GM20000 (cell line): ENCODE data around the gene PTPRT.

Source experiments
- DNase-seq: peaks from one replicate; pipeline ENCODE4 v3.0.0; 2012; ENCODE audit warnings: low spot score
- TF ChIP-seq, protein P1 (sequence below): IDR thresholded peaks from 2 replicates; pipeline ENCODE4 v1.5.1; 2012; ENCODE audit warnings: mild to moderate bottlenecking, control low read depth; ENCODE audit errors: extremely low read depth, missing control alignments

PTPRT gene

DNA sequence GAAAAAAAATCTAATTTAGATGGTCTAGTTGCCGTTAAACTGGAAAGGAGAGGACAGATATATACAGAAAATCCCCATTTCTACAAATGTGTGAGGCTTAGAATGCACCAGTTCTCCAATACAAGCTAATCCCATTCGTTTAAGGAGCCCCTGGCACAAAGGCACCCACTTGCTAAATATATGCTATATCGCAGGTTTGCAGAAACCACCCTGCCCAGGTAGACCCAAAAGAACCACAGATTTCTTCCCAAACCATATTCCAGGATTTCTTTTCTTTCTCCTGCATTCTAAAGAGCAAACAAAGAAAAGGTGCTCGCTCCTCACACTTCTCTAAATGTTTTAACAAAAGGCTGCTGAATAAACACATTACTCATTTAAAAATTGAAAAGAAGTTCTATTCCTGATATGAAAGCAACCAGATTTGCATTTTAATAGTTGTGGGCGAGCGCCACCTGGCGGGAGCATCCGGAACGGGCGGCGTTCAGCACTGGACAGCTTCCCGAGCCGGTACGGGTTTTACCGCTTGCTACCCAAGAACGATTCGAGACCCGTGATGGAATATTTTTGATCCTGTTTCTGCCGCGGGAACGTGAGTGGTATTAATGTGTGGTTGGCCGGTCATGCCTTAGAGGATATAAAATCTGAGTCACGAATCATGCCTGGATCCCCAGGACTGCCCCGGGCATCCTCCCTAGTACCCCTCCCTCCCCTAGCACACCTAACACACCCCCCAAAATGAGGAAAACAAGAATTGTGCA lies 2.1 kb downstream of the PTPRT start:
- TF ChIP-seq, protein P1, sequence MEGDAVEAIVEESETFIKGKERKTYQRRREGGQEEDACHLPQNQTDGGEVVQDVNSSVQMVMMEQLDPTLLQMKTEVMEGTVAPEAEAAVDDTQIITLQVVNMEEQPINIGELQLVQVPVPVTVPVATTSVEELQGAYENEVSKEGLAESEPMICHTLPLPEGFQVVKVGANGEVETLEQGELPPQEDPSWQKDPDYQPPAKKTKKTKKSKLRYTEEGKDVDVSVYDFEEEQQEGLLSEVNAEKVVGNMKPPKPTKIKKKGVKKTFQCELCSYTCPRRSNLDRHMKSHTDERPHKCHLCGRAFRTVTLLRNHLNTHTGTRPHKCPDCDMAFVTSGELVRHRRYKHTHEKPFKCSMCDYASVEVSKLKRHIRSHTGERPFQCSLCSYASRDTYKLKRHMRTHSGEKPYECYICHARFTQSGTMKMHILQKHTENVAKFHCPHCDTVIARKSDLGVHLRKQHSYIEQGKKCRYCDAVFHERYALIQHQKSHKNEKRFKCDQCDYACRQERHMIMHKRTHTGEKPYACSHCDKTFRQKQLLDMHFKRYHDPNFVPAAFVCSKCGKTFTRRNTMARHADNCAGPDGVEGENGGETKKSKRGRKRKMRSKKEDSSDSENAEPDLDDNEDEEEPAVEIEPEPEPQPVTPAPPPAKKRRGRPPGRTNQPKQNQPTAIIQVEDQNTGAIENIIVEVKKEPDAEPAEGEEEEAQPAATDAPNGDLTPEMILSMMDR, result peak; percentile 87
- peak; percentile 89 for DNase-seq

DNA sequence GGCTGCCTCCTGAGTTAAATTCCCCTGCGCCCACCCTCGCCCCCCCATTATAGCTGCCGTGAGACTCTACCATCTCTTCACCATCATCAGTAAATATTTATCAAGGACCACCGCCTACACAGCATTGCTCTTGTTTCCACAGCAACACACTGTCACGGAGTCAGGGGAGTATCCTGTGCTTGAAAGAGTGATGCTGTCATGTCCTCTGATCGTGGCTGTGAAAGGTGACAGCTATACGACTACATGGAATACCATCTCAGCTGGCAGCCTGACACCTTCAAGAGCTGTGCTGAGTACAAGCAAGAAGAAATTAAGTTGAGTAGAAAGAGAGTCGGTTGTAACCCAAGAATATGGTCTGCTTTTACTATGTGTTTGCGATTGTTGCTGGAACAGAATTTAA lies 3.4 kb downstream of the PTPRT start:
- no peak for DNase-seq
- TF ChIP-seq, protein P1, result no peak

DNA sequence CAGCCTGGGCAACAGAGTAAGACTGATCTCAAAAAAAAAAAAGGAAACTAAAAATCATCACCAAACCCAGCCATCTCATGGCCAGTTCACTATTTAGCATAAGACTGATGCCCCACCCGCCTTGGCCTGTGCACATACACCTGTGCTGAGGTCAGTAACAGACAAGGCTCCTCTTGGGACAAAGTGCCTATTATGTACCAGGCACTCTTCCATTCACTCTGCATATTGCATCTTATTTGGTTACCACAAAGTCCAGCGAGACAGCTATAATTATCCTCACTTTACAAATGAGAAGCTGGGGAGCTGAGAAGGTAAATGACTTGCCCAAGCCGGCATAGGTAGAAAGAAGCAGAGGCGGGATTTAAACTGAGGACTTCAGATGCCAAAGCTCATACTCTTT lies 3.8 kb downstream of the PTPRT start:
- TF ChIP-seq, protein P1, result no peak

DNA sequence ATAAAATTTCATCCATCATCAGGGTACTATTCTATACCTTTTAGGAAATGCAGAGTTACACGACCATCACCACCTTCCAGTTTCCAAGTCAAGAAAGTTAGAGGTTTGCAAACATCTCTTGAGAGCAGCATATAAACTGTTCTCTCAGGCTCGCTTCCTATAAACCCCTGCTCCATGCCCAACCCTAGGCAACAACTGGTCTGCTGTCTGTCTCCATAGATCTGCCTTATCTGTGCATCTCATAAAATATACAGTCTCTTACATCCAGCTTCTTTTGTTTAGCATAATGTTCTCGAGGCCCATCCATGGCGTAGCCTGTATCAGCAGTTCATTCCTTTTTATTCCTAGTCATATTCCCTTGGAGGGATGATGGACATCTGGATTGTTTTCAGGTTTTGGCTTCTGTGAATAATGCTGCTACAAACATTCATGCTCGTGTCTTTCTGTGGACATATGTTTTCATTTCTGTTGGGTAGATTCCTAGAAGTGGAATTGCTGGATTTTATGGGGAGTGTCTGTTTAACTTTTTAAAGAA lies 6.1 kb downstream of the PTPRT start:
- no peak for DNase-seq
- TF ChIP-seq, protein P1, result no peak

More for the DNA sequence above, 3.8 kb downstream of the PTPRT start:
- no peak for DNase-seq

DNA sequence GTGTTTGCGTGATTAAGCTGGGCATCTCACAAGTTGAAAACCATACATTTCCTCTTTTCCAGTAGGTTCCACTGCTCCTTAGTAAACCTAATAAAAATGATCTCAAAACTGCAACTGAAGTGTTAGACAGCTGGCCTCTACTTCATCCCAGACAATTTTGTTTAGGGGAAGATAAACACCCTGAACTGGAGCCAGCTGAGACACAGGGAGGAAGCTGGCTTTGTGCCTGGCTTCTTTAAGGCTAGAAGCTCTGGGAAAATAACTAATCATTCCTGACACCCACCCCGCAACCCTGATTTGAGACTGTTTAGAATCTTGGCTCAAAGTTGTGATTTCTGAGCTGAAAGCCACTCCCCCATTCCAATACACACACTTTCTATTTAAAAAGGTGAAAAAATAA lies 11.6 kb downstream of the PTPRT start:
- TF ChIP-seq, protein P1, result no peak
- no peak for DNase-seq

DNA sequence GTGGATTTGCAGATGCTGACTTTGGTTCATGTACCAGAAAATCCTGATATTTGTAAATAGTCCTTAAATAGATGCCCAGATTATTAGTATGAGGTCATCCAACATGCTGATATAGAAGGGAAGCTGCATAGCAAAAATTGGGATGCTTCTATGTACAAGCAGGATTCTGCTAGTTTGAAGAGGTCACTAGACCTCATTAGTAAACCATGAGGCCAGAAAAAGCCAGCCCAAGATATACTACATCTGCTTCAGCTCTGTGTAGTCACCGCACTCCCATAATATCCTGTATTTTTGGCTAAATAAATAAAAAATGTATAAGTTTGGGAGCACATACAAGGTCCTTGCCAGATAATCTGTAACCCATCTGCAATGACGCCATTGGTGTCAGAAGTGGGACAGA lies 13.0 kb downstream of the PTPRT start:
- TF ChIP-seq, protein P1, result no peak
- no peak for DNase-seq

DNA sequence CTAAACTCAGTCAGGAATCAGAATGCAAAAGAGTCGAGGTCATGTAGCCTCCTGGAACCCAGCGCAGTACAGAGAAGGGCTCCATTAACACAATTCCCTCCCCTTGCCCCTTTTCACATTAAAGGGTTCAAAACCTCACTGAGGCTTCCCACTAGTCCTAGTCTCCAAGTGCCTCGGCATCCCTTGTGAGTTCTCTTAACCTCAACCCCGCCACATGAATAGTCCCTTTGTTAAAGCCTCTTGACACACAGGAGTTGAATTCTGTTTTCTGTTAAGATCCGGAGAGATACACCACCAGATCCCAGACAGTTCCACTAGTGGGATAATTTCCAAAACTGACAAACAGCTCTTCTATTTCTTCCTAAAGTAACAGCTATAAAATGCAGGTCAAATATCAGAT lies 17.8 kb downstream of the PTPRT start:
- TF ChIP-seq, protein P1, result no peak
- no peak for DNase-seq
